Right ventricle myocardium superior (tissue), 1 donor: ENCODE results near the gene OR10A3. TPM values are rescaled to one million over a fixed set of nuclear protein-coding genes. Genes with fewer than 3 reads are reported as not detected.

Experiments used
- ATAC-seq: fragments of 200-7000 bp; cut with Tn5 transposase; one replicate; pipeline ENCODE4 v1.9.1; 2020; ENCODE audit warnings: mild to moderate bottlenecking; ENCODE audit not compliant: poor library complexity
- DNase-seq: peaks from one replicate; pipeline ENCODE4 v3.0.0-alpha.2; 2020
- intact Hi-C: fragments of 100-400 bp; cut with DNase I; formaldehyde crosslinking; loops from one replicate; pipeline ENCODE4 v1.11.2; 2022
- total RNA-seq: library from RNA; stranded (reverse); fragmentation: NEBNext Ultra II Directional; extraction: Animal tissue kit (Norgen Biotek cat#: 25700); gene quantifications from one replicate; pipeline ENCODE4 v1.2.1, GENCODE V29; 2021
- donor health status: DM: no; HTN: yes; CAD: no; lungs with severe emphysema.

The OR10A3 gene
- total RNA-seq, 1 donor from 2014 or later, result not detected

GRCh38 chr11:7949934-7950333, 8.4 kb upstream of the OR10A3 start:
- ATAC-seq, result no peak
- intact Hi-C loops, result no loop called here
- DNase-seq, result no peak

- DNase-seq, result no peak
- intact Hi-C loops, result no loop called here
Observed at GRCh38 chr11:7944123-7944522, 2.6 kb upstream of the OR10A3 start.

GRCh38 chr11:7941146-7941545, 362 bp downstream of the OR10A3 start:
- DNase-seq (no peak), ATAC-seq (no peak)
- intact Hi-C loops, result no loop called here

More at GRCh38 chr11:7944123-7944522, 2.6 kb upstream of the OR10A3 start:
- no peak for ATAC-seq

GRCh38 chr11:7936615-7937014, 4.9 kb downstream of the OR10A3 start:
- no peak for DNase-seq
- intact Hi-C loops, result no loop called here
- no peak for ATAC-seq

- DNase-seq (no peak), ATAC-seq (no peak)
- intact Hi-C loops, result no loop called here
Observed at GRCh38 chr11:7931168-7931567, 10.3 kb downstream of the OR10A3 start, which contains the start of gene OR10A6. OR10A6 (minus strand) TSS chr11:7931268; CDS start chr11:7928662, 2,606 bp downstream.

- no peak for ATAC-seq
- no peak for DNase-seq
- intact Hi-C loops, result no loop called here
Observed at GRCh38 chr11:7927635-7928034, 13.9 kb downstream of the OR10A3 start.

- intact Hi-C loops, result no loop called here
Observed at GRCh38 chr11:7924536-7924935, 17.0 kb downstream of the OR10A3 start.

GRCh38 chr11:7918141-7918540, 23.4 kb downstream of the OR10A3 start:
- no peak for ATAC-seq
- intact Hi-C loops, result no loop called here
- DNase-seq, result no peak

More at GRCh38 chr11:7924536-7924935, 17.0 kb downstream of the OR10A3 start:
- ATAC-seq (no peak), DNase-seq (no peak)

GRCh38 chr11:7911011-7911410, 30.5 kb downstream of the OR10A3 start:
- ATAC-seq, result no peak
- intact Hi-C loops, result no loop called here

GRCh38 chr11:7910286-7910788, 31.2 kb downstream of the OR10A3 start:
- DNase-seq, result no peak
- intact Hi-C loops, result no loop called here
- ATAC-seq, result no peak

More at GRCh38 chr11:7911011-7911410, 30.5 kb downstream of the OR10A3 start:
- DNase-seq, result no peak

GRCh38 chr11:7909585-7910285, 31.8 kb downstream of the OR10A3 start:
- intact Hi-C loops, result no loop called here

GRCh38 chr11:7907121-7907520, 34.4 kb downstream of the OR10A3 start:
- intact Hi-C loops, result no loop called here
- DNase-seq (no peak), ATAC-seq (no peak)

More at GRCh38 chr11:7909585-7910285, 31.8 kb downstream of the OR10A3 start:
- DNase-seq, result no peak
- no peak for ATAC-seq

- ATAC-seq (no peak), DNase-seq (no peak)
- intact Hi-C loops, result no loop called here
Observed at GRCh38 chr11:7906481-7906880, 35.0 kb downstream of the OR10A3 start.

GRCh38 chr11:7905961-7906429, 35.5 kb downstream of the OR10A3 start:
- no peak for ATAC-seq
- DNase-seq, result no peak

GRCh38 chr11:7905549-7905948, 36.0 kb downstream of the OR10A3 start:
- DNase-seq (no peak), ATAC-seq (no peak)
- intact Hi-C loops, result no loop called here

More at GRCh38 chr11:7905961-7906429, 35.5 kb downstream of the OR10A3 start:
- intact Hi-C loops, result no loop called here

- intact Hi-C loops, result no loop called here
- DNase-seq (no peak), ATAC-seq (no peak)
Observed at GRCh38 chr11:7904917-7905316, 36.6 kb downstream of the OR10A3 start.

GRCh38 chr11:7903940-7904339, 37.6 kb downstream of the OR10A3 start:
- intact Hi-C loops, result no loop called here
- DNase-seq (no peak), ATAC-seq (no peak)

- ATAC-seq (no peak), DNase-seq (no peak)
- intact Hi-C loops, result no loop called here
Observed at GRCh38 chr11:7901319-7901854, 40.1 kb downstream of the OR10A3 start.

- intact Hi-C loops, result no loop called here
- no peak for ATAC-seq
- no peak for DNase-seq
Observed at GRCh38 chr11:7900686-7901085, 40.8 kb downstream of the OR10A3 start.

- DNase-seq (no peak), ATAC-seq (no peak)
- intact Hi-C loops, result no loop called here
Observed at GRCh38 chr11:7899418-7899817, 42.1 kb downstream of the OR10A3 start.
